ENCODE data around the gene ST6GALNAC4.

GRCh38 chr9:127959841-127960409, 43.1 kb upstream of the ST6GALNAC4 start:
- TF ChIP-seq CTCF (conservative IDR thresholded peaks at IDR 0.05) (no peak), ZFX (IDR thresholded peaks at IDR 0.05) (no peak)
